Measurements from ENCODE around the gene ULK3. TPM values are rescaled to one million over a fixed set of nuclear protein-coding genes. Genes with fewer than 3 reads are reported as not detected.

ULK3 gene
- total and polyA plus RNA-seq, 10 of the 15 experiments (the other 5 are each of a cell fraction or from before 2014, with no cell fraction given), result 0.64 to 38.8 (median 27.1) TPM

GRCh38 chr15:74799856-74800558, 42.9 kb downstream of the ULK3 start (continued):
- TF ChIP-seq BMI1 (IDR thresholded peaks at IDR 0.05; ENCODE audit: borderline replicate concordance), result no peak
- peak; percentile 94 for TF ChIP-seq RELA (IDR thresholded peaks at IDR 0.05; ENCODE audit: borderline replicate concordance, partially characterized antibody)
- peak; percentile 85 for TF ChIP-seq DPF2 (IDR thresholded peaks at IDR 0.05)
- 0 out of 2 replicates have a peak, but pooled peaks have one; percentile 62 for TF ChIP-seq ESRRA (IDR thresholded peaks at IDR 0.05; ENCODE audit: low read length)
- peak; percentile 57 for TF ChIP-seq NR2C1 (IDR thresholded peaks at IDR 0.05)
- TF ChIP-seq REST (IDR thresholded peaks at IDR 0.05; ENCODE audit: low read depth, low read length), result no peak
- TF ChIP-seq IKZF1 (conservative IDR thresholded peaks at IDR 0.05), result peak; percentile 88
- TF ChIP-seq CTCF (IDR thresholded peaks at IDR 0.05 in 2 of 3, conservative IDR thresholded peaks at IDR 0.05 in 1 of 3; ENCODE audit: control insufficient read depth in 2 of 3, extremely low read depth in 1 of 3, insufficient read depth in 1 of 3, low read depth in 3 of 3, low read length in 3 of 3), result peak; percentile 97 to 99 (median 99); a peak in 5 of 6 replicates
- TF ChIP-seq LARP7 (IDR thresholded peaks at IDR 0.05), result peak; percentile 54; the same call in 1 of the 2 replicates
- TF ChIP-seq NRF1 (conservative IDR thresholded peaks at IDR 0.05; ENCODE audit: low read depth, low read length), result no peak
- peak; percentile 64 for TF ChIP-seq MEF2B (IDR thresholded peaks at IDR 0.05; ENCODE audit: partially characterized antibody, poor library complexity, severe bottlenecking)
- peak; percentile 84 for TF ChIP-seq RUNX3 (IDR thresholded peaks at IDR 0.05; ENCODE audit: low read length)
- peak; percentile 94 for TF ChIP-seq ATF7 (IDR thresholded peaks at IDR 0.05; ENCODE audit: low read depth)
- TF ChIP-seq ZSCAN29 (IDR thresholded peaks at IDR 0.05), result 0 out of 2 replicates have a peak, but pooled peaks have one; percentile 43
- TF ChIP-seq POLR2A (IDR thresholded peaks at IDR 0.05; ENCODE audit: low read depth, low read length), result peak; percentile 69
- no peak for TF ChIP-seq ZNF217 (IDR thresholded peaks at IDR 0.05)
- TF ChIP-seq NFIC (IDR thresholded peaks at IDR 0.05; ENCODE audit: low read depth, low read length), result no peak
- no peak for TF ChIP-seq ZNF274 (IDR thresholded peaks at IDR 0.05; ENCODE audit: insufficient read depth, insufficient read length)
- peak; percentile 49; the same call in 1 of the 2 replicates for TF ChIP-seq ZBED1 (IDR thresholded peaks at IDR 0.05; ENCODE audit: borderline replicate concordance)
- no peak for TF ChIP-seq TAF1 (IDR thresholded peaks at IDR 0.05; ENCODE audit: borderline replicate concordance, low read depth, low read length)
- 0 out of 2 replicates have a peak, but pooled peaks have one; percentile 23 for TF ChIP-seq MAX (IDR thresholded peaks at IDR 0.05; ENCODE audit: low read depth, low read length)
- TF ChIP-seq BRCA1 (IDR thresholded peaks at IDR 0.05; ENCODE audit: low read depth, low read length), result no peak
- peak; percentile 60 to 64; a peak in 2 of 4 replicates for TF ChIP-seq IKZF2 (IDR thresholded peaks at IDR 0.05)
- TF ChIP-seq NKRF (conservative IDR thresholded peaks at IDR 0.05), result no peak
- TF ChIP-seq SIN3A (IDR thresholded peaks at IDR 0.05; ENCODE audit: low read depth, low read length), result peak; percentile 71; the same call in 1 of the 2 replicates

All from GM12878 (cell line).